ENCODE data around the gene CBARP.

DNA sequence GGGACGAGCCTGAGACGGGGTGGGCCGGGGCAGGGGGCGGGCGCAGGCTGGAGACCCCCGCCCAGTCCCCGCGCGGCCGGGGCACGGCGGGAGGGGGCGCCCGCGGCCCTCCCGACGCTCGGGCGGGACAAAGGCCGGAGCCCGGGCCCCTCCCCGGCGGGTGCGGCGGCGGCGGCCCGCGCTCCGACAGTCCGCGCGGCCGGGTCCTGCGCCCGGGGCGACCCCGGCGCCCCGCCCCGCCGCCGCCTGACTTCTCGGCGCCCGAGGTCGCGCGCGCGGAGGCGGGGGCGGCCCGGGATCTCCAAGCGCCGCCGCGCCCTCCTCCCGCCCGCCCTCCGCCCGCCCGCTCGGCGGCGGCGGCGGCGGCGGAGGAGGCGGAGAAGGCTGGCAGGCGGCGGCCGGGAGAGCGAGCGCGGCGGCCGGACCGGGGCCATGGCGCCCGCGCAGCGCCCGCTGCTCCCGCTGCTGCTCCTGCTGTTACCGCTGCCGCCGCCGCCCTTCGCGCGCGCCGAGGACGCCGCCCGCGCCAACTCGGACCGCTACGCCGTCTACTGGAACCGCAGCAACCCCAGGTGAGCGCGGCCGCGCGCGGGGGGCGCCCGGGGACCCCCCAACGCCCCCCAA is 48.0 kb upstream of the CBARP start, which contains the start of gene EFNA2:
- TF ChIP-seq POLR2AphosphoS5 (IDR thresholded peaks at IDR 0.05; ENCODE audit: borderline replicate concordance, low read depth, low read length): no peak
- no peak for TF ChIP-seq EZH2 (IDR thresholded peaks at IDR 0.05)
